HG03354 (cell line): ENCODE data around the gene ENAH.
"Not testable (repeated sequence)": the region's sequence is repeated elsewhere in the genome, so short reads cannot be mapped to it uniquely, and the experiment has no call there.

Experiments
- ATAC-seq: cut with Tn5 transposase; IDR thresholded peaks from one replicate; pipeline ENCODE4 v1.9.1; 2021; ENCODE audit warnings: mild to moderate bottlenecking; ENCODE audit not compliant: unreplicated experiment, poor library complexity, severe bottlenecking

The ENAH gene

GRCh38 chr1:225651376-225651871 lies 1.5 kb downstream of the ENAH start:
- no peak for ATAC-seq

- no peak for ATAC-seq
Measured at GRCh38 chr1:225650179-225650578, 2.7 kb downstream of the ENAH start.

GRCh38 chr1:225645194-225645895 lies 7.6 kb downstream of the ENAH start:
- no peak for ATAC-seq

GRCh38 chr1:225644666-225645065 lies 8.3 kb downstream of the ENAH start:
- ATAC-seq = no peak

GRCh38 chr1:225642177-225642576 lies 10.7 kb downstream of the ENAH start:
- no peak for ATAC-seq

GRCh38 chr1:225638853-225639252 lies 14.1 kb downstream of the ENAH start:
- no peak for ATAC-seq

GRCh38 chr1:225637651-225638199 lies 15.2 kb downstream of the ENAH start:
- no peak for ATAC-seq

- ATAC-seq = not testable (repeated sequence)
Measured at GRCh38 chr1:225636992-225637391, 15.9 kb downstream of the ENAH start.

DNA sequence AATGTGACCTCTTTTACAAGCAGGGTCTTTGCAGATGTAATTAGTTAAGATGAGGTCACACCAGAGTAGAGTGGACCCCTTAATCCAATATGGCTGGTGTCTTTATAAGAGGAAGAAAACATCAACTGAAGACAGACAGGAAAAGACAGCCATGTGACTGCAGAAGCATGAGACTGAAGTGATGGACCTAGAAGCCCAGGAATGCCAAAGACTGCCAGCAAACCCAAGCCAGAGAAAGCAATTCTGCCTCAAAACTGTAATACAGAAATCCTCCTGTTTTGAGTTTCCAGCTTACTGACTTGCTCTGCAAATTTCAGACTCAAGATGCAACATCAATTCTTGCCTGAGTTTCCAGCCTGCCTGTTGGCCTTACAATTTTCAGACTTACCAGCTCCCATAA lies 17.3 kb downstream of the ENAH start:
- ATAC-seq = no peak

- ATAC-seq = not testable (repeated sequence)
Measured at GRCh38 chr1:225632836-225633235, 20.1 kb downstream of the ENAH start.

- ATAC-seq = no peak
Measured at GRCh38 chr1:225631021-225631663, 21.8 kb downstream of the ENAH start.

- ATAC-seq = no peak
Measured at GRCh38 chr1:225629483-225629882, 23.4 kb downstream of the ENAH start.

DNA sequence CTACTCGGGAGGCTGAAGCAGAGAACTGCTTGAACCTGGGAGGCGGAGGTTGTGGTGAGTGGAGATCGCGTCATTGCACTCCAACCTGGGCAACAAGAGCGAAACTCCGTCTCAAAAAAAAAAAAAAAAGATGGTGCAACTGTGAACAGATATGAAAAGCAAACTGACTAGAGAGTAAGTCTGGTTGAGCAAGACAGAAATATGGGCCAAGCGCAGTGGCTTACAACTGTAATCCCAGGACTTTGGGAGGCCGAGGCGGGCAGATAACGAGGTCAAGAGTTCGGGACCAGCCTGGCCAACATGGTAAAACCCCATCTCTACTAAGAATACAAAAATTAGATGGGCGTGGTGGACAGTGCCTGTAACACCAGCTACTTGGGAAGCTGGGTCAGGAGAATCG lies 24.1 kb downstream of the ENAH start:
- ATAC-seq = not testable (repeated sequence)

DNA sequence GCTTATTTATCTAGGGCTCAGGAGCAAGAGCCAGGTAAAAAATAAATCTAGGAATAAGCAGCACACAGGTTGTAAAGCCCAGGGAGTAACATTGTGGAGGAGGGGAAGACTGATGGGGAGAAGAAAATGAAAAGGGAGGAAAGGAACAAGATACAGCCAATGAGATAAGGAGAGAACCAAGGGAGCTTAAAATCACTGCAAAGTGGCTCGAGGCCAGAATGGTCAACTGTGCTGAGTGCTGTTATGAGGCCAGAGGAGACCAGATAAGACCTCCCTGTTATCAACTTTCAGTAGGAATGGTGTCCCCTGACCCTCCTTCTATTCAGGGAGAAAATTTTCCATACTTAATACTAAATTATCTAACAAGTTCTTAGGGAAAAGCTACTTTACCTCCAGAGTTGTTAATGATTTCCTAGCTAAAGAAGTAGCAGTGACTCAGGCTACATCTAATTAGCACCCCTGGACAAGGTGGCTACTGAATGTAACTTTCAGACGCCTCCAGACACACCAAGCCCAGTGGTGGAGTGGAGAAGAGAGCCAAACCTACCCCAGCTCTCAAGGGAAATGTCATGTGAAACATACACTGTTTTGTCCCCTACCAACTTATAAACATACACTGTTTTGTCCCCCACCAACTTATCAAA lies 25.5 kb downstream of the ENAH start:
- no peak for ATAC-seq

GRCh38 chr1:225626698-225627097 lies 26.2 kb downstream of the ENAH start:
- no peak for ATAC-seq

DNA sequence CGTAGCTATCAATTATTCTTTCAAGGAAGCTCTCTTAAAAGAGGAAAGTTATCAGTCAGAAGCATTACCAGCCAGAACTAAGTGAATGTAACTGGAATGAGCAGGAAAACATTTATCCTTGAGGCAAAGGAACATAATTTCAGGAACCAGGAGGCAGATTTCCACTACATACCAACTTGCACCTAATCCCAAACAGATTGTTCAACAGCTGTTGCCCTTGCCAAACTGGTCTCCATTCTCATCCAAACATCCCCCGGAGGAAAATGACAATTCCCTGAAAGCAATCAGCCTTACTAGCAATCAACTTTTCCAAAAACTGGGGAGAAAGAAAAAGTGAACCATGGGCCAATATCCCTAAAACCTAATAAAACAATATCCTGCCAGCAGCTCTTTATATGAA lies 35.0 kb downstream of the ENAH start:
- ATAC-seq = no peak

- no peak for ATAC-seq
Measured at GRCh38 chr1:225617479-225617878, 35.4 kb downstream of the ENAH start.

DNA sequence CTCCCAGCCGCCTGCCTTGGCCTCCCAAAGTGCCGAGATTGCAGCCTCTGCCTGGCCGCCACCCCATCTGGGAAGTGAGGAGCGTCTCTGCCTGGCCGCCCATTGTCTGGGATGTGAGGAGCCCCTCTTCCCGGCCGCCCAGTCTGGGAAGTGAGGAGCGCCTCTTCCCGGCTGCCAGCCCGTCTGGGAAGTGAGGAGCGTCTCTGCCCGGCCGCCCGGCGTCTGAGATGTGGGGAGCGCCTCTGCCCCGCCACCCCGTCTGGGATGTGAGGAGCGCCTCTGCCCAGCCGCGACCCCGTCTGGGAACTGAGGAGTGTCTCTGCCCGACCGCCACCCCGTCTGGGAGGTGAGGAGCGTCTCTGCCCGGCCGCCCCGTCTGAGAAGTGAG lies 37.5 kb downstream of the ENAH start:
- ATAC-seq = not testable (repeated sequence)

- ATAC-seq = no peak
Measured at GRCh38 chr1:225613006-225613405, 39.9 kb downstream of the ENAH start.

DNA sequence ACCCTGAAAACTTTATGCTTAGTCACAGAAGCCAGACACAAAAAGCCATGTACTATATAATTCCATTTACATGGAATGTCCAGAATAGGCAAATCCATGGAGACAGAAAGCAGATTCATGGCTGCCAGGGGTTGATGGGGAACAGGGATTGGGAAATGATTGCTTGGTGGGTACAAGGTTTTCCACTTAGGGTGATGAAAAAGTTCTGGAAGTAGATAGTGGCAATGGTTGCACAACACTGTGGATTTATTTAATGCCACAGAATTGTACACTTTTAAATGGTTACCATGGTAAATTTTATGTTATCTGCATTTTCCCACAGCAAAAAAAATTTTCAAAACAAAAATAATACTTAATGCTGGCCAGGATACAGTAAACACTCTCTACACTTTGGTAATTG lies 40.6 kb downstream of the ENAH start:
- ATAC-seq = no peak
